Panc1 (cell line): ENCODE data around the gene OR10H1. TPM values are rescaled to one million over a fixed set of nuclear protein-coding genes. Genes with fewer than 3 reads are reported as not detected.
"Not testable (repeated sequence)": the region's sequence is repeated elsewhere in the genome, so short reads cannot be mapped to it uniquely, and the experiment has no call there.

Source experiments
- ATAC-seq: fragments of 200-7000 bp; cut with Tn5 transposase; 2 replicates; pipeline ENCODE4 v1.9.1; 2020; ENCODE audit warnings: mild to moderate bottlenecking, moderate library complexity
- BruUV-seq: library from RNA; stranded (reverse); fragments of 400-500 nt; replicated peaks from 2 replicates; lab custom pipeline; 2021; lab: Mats Ljungman, UMichigan
- CTCF ChIA-PET: fragments of 300-600 bp; sonication (Branson Sonifier 250); formaldehyde crosslinking; loops from one replicate; lab custom pipeline; 2022; ENCODE audit warnings: antibody characterized with exemption; lab: Charles Lee
- POLR2A ChIA-PET: fragments of 300-600 bp; sonication (Branson Sonifier 250); formaldehyde crosslinking; loops from one replicate; lab custom pipeline; 2022; ENCODE audit warnings: antibody characterized with exemption; lab: Charles Lee
- DNase-seq: peaks from one replicate; pipeline ENCODE4 v3.0.0-alpha.2; 2010; ENCODE audit warnings: low read depth, low spot score
- H3K27ac ChIP-seq: 2 replicates; pipeline ENCODE4 v1.5.1; 2011; ENCODE audit warnings: mild to moderate bottlenecking, low read length, inconsistent platforms
- H3K27me3 ChIP-seq: fragments of 200-500 bp; sonication (Bioruptor generic); 2 replicates; pipeline ENCODE4 v1.6.0; 2014; ENCODE audit warnings: low read length, inconsistent platforms; ENCODE audit not compliant: control insufficient read depth, insufficient read depth
- H3K36me3 ChIP-seq: fragments of 200-500 bp; sonication (Bioruptor generic); 2 replicates; pipeline ENCODE4 v1.5.1; 2014; ENCODE audit warnings: inconsistent platforms, mild to moderate bottlenecking, low read length, moderate library complexity; ENCODE audit not compliant: control insufficient read depth, insufficient read depth
- H3K4me1 ChIP-seq: 2 replicates; pipeline ENCODE4 v1.5.1; 2011; ENCODE audit warnings: inconsistent platforms, mild to moderate bottlenecking, low read length, moderate library complexity; ENCODE audit not compliant: control insufficient read depth, insufficient read depth
- H3K4me3 ChIP-seq, 2 experiments: 2 replicates each; pipeline ENCODE4 v1.5.1; 2011 to 2012; ENCODE audit warnings: low read depth in 2 of 2, low read length in 2 of 2, mild to moderate bottlenecking in 2 of 2, inconsistent platforms in 1 of 2, moderate library complexity in 1 of 2
- H3K9me3 ChIP-seq: fragments of 200-500 bp; sonication (Bioruptor generic); 2 replicates; pipeline ENCODE4 v1.5.1; 2014; ENCODE audit warnings: low read depth, mild to moderate bottlenecking, inconsistent platforms, low read length, moderate library complexity; ENCODE audit not compliant: control insufficient read depth, insufficient read depth
- POLR2AphosphoS5 ChIP-seq: IDR thresholded peaks from 2 replicates; pipeline ENCODE4 v1.6.1; 2012; ENCODE audit warnings: mild to moderate bottlenecking, low read depth, low read length, moderate library complexity
- SIN3A ChIP-seq: IDR thresholded peaks from 2 replicates; pipeline ENCODE4 v1.6.1; 2012; ENCODE audit warnings: low read depth, mild to moderate bottlenecking, low read length, moderate library complexity, borderline replicate concordance; ENCODE audit not compliant: insufficient read depth
- TCF7L2 ChIP-seq: IDR thresholded peaks from 2 replicates; pipeline ENCODE4 v1.6.1; 2011; ENCODE audit warnings: mild to moderate bottlenecking, low read depth, low read length, inconsistent platforms
- in situ Hi-C: cut with HindIII; loops from 2 replicates; pipeline ENCODE4 v1.10.0; 2016; ENCODE audit warnings: low sequenced_read_pairs, low pct_unique_long_range_greater_than_20kb
- intact Hi-C: fragments of 100-400 bp; cut with micrococcal nuclease; formaldehyde crosslinking; loops from one replicate; pipeline ENCODE4 v1.10.0; 2022; ENCODE audit not compliant: unreplicated experiment
- total RNA-seq: library from RNA; stranded (reverse); gene quantifications from one replicate; pipeline ENCODE4 v1.2.1, GENCODE V29; 2021; ENCODE audit not compliant: unreplicated experiment
- TF ChIP-seq, protein P1 (sequence below), 2 experiments: IDR thresholded peaks; 2 replicates each; pipeline ENCODE4 v1.6.1; 2011 to 2012; ENCODE audit warnings: low read depth in 2 of 2, control low read depth in 1 of 2, low read length in 1 of 2, mild to moderate bottlenecking in 1 of 2, moderate library complexity in 1 of 2; ENCODE audit not compliant: insufficient read depth in 1 of 2
- TF ChIP-seq, protein P2 (sequence below): fragments of 450-650 bp; IDR thresholded peaks from 2 replicates; pipeline ENCODE4 v1.5.1; 2017; ENCODE audit warnings: mild to moderate bottlenecking

Gene OR10H1
- total RNA-seq, 1 experiment from 2014 or later: not detected

DNA sequence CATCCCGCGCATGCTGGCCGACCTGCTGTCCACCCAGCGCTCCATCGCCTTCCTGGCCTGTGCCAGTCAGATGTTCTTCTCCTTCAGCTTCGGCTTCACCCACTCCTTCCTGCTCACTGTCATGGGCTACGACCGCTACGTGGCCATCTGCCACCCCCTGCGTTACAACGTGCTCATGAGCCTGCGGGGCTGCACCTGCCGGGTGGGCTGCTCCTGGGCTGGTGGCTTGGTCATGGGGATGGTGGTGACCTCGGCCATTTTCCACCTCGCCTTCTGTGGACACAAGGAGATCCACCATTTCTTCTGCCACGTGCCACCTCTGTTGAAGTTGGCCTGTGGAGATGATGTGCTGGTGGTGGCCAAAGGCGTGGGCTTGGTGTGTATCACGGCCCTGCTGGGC is 21.2 kb downstream of the OR10H1 start:
- CTCF ChIA-PET, POLR2A ChIA-PET, H3K36me3 ChIP-seq, H3K27me3 ChIP-seq, H3K4me1 ChIP-seq, intact Hi-C loops, ATAC-seq, BruUV-seq, DNase-seq, H3K27ac ChIP-seq, H3K9me3 ChIP-seq, in situ Hi-C loops, H3K4me3 ChIP-seq: not testable (repeated sequence)

DNA sequence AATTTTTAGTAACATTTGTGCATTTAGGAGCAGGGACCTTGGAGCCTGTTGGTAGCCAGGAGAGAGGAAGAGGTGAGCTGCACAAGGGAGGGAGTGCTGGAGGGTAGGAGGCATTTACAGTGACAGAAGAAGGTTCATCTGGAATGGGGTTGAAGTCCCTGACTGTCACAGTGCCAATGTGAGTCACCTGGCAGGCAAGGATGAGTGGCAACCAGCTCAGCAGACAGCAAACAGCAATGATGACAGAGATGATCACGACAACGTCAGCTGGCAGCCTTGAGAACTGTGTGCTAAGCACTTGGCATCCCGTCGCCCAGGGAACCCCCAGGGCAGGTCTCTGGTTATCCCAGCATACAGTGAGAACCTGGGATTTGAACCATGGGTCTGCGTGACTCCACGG is 25.4 kb downstream of the OR10H1 start:
- DNase-seq (no peak), ATAC-seq (no peak)
- Histone ChIP-seq H3K36me3 (no peaks in the 10 kb centered on the region), H3K4me3 (no peak overlapping the region), H3K27ac (no peak overlapping the region), H3K9me3 (no peaks in the 10 kb centered on the region), H3K4me1 (no peaks in the 10 kb centered on the region), H3K27me3 (no peaks in the 10 kb centered on the region)
- TF ChIP-seq, protein P1, sequence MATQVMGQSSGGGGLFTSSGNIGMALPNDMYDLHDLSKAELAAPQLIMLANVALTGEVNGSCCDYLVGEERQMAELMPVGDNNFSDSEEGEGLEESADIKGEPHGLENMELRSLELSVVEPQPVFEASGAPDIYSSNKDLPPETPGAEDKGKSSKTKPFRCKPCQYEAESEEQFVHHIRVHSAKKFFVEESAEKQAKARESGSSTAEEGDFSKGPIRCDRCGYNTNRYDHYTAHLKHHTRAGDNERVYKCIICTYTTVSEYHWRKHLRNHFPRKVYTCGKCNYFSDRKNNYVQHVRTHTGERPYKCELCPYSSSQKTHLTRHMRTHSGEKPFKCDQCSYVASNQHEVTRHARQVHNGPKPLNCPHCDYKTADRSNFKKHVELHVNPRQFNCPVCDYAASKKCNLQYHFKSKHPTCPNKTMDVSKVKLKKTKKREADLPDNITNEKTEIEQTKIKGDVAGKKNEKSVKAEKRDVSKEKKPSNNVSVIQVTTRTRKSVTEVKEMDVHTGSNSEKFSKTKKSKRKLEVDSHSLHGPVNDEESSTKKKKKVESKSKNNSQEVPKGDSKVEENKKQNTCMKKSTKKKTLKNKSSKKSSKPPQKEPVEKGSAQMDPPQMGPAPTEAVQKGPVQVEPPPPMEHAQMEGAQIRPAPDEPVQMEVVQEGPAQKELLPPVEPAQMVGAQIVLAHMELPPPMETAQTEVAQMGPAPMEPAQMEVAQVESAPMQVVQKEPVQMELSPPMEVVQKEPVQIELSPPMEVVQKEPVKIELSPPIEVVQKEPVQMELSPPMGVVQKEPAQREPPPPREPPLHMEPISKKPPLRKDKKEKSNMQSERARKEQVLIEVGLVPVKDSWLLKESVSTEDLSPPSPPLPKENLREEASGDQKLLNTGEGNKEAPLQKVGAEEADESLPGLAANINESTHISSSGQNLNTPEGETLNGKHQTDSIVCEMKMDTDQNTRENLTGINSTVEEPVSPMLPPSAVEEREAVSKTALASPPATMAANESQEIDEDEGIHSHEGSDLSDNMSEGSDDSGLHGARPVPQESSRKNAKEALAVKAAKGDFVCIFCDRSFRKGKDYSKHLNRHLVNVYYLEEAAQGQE (IDR thresholded peaks at IDR 0.05; ENCODE audit: insufficient read depth in 1 of 2, low read depth in 2 of 2, low read length in 1 of 2): no peak
- TF ChIP-seq TCF7L2: no peak
- TF ChIP-seq POLR2AphosphoS5: no peak
- TF ChIP-seq, protein P2, sequence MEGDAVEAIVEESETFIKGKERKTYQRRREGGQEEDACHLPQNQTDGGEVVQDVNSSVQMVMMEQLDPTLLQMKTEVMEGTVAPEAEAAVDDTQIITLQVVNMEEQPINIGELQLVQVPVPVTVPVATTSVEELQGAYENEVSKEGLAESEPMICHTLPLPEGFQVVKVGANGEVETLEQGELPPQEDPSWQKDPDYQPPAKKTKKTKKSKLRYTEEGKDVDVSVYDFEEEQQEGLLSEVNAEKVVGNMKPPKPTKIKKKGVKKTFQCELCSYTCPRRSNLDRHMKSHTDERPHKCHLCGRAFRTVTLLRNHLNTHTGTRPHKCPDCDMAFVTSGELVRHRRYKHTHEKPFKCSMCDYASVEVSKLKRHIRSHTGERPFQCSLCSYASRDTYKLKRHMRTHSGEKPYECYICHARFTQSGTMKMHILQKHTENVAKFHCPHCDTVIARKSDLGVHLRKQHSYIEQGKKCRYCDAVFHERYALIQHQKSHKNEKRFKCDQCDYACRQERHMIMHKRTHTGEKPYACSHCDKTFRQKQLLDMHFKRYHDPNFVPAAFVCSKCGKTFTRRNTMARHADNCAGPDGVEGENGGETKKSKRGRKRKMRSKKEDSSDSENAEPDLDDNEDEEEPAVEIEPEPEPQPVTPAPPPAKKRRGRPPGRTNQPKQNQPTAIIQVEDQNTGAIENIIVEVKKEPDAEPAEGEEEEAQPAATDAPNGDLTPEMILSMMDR: no peak
- no peak for TF ChIP-seq SIN3A
- POLR2A ChIA-PET: no interaction called here
- CTCF ChIA-PET: no interaction called here
- in situ Hi-C loops: no loop called here
- intact Hi-C loops: no loop called here
- BruUV-seq: no TSS peak

DNA sequence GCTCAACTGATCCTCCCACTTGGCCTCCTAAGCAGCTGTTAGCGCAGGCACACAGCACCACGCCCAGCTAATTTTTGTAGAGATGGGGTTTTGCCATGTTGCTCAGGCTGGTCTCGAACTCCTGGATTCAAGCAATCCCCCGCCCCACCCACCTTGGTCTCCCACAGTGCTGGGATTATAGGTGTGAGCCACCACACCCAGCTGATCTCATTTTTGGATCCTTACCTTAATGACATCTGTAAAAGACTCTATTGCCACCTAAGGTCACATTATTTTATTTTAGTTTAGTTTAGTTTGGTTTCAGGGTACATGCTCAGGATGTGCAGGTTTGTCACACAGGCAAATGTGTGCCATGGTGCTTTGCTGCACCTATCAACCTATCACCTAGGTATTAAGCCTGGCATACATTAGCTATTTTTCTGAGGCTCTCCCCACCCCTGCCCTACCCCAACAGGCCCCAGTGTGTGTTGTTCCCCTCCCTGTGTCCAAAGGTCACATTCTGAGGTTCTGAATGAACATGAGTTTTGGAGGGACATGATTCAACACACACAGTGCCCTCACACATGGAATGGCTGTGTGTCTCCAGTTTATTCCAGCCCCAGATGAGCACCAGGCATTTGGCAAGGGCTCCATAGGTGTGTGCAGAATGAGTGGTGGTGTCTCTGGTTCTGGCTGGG is 26.7 kb downstream of the OR10H1 start:
- TF ChIP-seq, protein P1 (IDR thresholded peaks at IDR 0.05; ENCODE audit: insufficient read depth in 1 of 2, low read depth in 2 of 2, low read length in 1 of 2): no peak
- TF ChIP-seq, protein P2: no peak
- TF ChIP-seq POLR2AphosphoS5: no peak
- TF ChIP-seq TCF7L2: no peak
- no peak for TF ChIP-seq SIN3A
- intact Hi-C loops (no loop called here), in situ Hi-C loops (no loop called here)
- ChIA-PET POLR2A (no interaction called here), CTCF (interaction anchor here (0.7 kb wide), 1 partner anchor 229 kb away, joined by 3 read pairs; no protein-coding TSS in a partner anchor)
- H3K36me3 ChIP-seq: no peaks in the 10 kb centered on the region
- no peaks in the 10 kb centered on the region for H3K9me3 ChIP-seq
- ATAC-seq (no peak), DNase-seq (no peak)
- H3K4me1 ChIP-seq: no peaks in the 10 kb centered on the region
- no TSS peak for BruUV-seq
- H3K27me3 ChIP-seq: no peaks in the 10 kb centered on the region
- no peak overlapping the region for H3K27ac ChIP-seq
- H3K4me3 ChIP-seq: no peak overlapping the region
